ENCODE measurements around the gene PIMREG. TPM values are rescaled to one million over a fixed set of nuclear protein-coding genes. Genes with fewer than 3 reads are reported as not detected.

PIMREG gene
- polyA plus RNA-seq, 1 experiment, result 54.5 TPM

- peaks cover 4% of the 10 kb centered on the region for H3K27me3 ChIP-seq (ENCODE audit: control insufficient read depth, insufficient read depth, low read length)
- ChIA-PET CTCF (no interaction called here), POLR2A (no interaction called here)
Measured at GRCh38 chr17:6437466-6437865, 6.8 kb upstream of the PIMREG start.

GRCh38 chr17:6437956-6438355, 6.3 kb upstream of the PIMREG start:
- TF ChIP-seq, protein P1, sequence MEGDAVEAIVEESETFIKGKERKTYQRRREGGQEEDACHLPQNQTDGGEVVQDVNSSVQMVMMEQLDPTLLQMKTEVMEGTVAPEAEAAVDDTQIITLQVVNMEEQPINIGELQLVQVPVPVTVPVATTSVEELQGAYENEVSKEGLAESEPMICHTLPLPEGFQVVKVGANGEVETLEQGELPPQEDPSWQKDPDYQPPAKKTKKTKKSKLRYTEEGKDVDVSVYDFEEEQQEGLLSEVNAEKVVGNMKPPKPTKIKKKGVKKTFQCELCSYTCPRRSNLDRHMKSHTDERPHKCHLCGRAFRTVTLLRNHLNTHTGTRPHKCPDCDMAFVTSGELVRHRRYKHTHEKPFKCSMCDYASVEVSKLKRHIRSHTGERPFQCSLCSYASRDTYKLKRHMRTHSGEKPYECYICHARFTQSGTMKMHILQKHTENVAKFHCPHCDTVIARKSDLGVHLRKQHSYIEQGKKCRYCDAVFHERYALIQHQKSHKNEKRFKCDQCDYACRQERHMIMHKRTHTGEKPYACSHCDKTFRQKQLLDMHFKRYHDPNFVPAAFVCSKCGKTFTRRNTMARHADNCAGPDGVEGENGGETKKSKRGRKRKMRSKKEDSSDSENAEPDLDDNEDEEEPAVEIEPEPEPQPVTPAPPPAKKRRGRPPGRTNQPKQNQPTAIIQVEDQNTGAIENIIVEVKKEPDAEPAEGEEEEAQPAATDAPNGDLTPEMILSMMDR (IDR thresholded peaks at IDR 0.05; ENCODE audit: insufficient read depth, low read depth, low read length), result no peak
- ChIA-PET CTCF (interaction anchor here (2.4 kb wide), 1 partner anchor 15 kb away, joined by 5 read pairs; no protein-coding TSS in a partner anchor), POLR2A (no interaction called here)
- peaks cover 4% of the 10 kb centered on the region for H3K27me3 ChIP-seq (ENCODE audit: control insufficient read depth, insufficient read depth, low read length)
- no peaks in the 10 kb centered on the region for H3K36me3 ChIP-seq (ENCODE audit: control insufficient read depth, insufficient read depth, low read length)
- H3K4me3 ChIP-seq (ENCODE audit: low read depth, low read length), result no peak overlapping the region
- DNase-seq (ENCODE audit: low read depth), result no peak

More at GRCh38 chr17:6437466-6437865, 6.8 kb upstream of the PIMREG start:
- DNase-seq (ENCODE audit: low read depth), result no peak
- TF ChIP-seq, protein P1 (IDR thresholded peaks at IDR 0.05; ENCODE audit: insufficient read depth, low read depth, low read length), result no peak
- no peak overlapping the region for H3K4me3 ChIP-seq (ENCODE audit: low read depth, low read length)
- H3K36me3 ChIP-seq (ENCODE audit: control insufficient read depth, insufficient read depth, low read length), result no peaks in the 10 kb centered on the region

DNA sequence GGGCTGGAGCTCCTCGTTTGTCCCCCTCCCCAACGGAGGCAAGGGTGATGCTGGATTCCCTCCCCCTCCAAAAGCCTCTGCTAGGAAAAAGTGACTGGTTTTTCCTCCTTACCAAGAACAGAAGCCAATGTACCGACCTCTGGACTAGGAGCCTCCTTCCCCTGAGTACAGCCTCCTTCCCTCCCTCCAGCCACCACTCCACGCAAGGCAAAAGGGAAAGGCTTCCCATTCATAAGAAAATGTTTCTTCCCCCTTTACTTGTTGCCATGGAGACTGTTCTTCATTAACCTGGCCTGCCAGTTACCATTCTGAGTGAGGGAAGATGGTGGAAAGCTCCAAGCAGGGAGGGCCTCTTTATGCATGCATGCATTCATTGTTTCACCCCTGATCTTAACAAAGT, 4.3 kb upstream of the PIMREG start:
- no peak for DNase-seq (ENCODE audit: low read depth)
- TF ChIP-seq, protein P1 (IDR thresholded peaks at IDR 0.05; ENCODE audit: insufficient read depth, low read depth, low read length), result no peak
- Histone ChIP-seq H3K36me3 (ENCODE audit: control insufficient read depth, insufficient read depth, low read length) (no peaks in the 10 kb centered on the region), H3K4me3 (ENCODE audit: low read depth, low read length) (no peak overlapping the region), H3K27me3 (ENCODE audit: control insufficient read depth, insufficient read depth, low read length) (peaks cover 4% of the 10 kb centered on the region)
- ChIA-PET CTCF (interaction anchor here (0.6 to 2.4 kb wide), 4 partner anchors 8 to 851 kb away, joined by 3 to 5 read pairs (median 4); no protein-coding TSS in a partner anchor), POLR2A (no interaction called here)

DNA sequence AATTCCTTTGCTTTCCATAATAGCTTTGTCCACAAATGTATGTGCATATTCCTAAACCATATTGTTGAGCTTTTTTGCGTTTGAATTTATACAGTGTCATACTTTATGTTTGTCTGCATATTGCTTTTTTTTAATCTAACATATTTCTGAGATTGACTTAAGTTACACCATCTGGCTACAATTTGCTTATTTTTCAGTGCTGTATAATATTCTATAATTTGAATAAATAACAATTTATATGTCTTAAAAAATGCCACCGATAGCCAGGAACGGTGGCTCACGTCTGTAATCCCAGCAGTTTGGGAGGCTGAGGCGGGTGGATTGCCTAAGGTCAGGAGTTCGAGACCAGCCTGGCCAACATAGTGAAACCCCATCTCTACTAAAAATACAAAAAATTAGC, 1.5 kb upstream of the PIMREG start:
- POLR2A ChIA-PET, result no interaction called here

GRCh38 chr17:6444571-6445335, 498 bp downstream of the PIMREG start:
- no peaks in the 10 kb centered on the region; the same call in 1 of the 2 replicates for H3K36me3 ChIP-seq (ENCODE audit: control insufficient read depth, insufficient read depth, low read length)
- CTCF ChIA-PET, result interaction anchor here (0.6 to 2.1 kb wide), 3 partner anchors 8 to 16 kb away, joined by 3 to 9 read pairs (median 5); partner anchors contain the start of gene AIPL1
- H3K27me3 ChIP-seq (ENCODE audit: control insufficient read depth, insufficient read depth, low read length), result no peaks in the 10 kb centered on the region
- DNase-seq (ENCODE audit: low read depth), result no peak
- POLR2A ChIA-PET, result interaction anchor here (0.5 kb wide), 1 partner anchor 502 kb away, joined by 38 read pairs; no protein-coding TSS in a partner anchor
- TF ChIP-seq, protein P1 (IDR thresholded peaks at IDR 0.05; ENCODE audit: insufficient read depth, low read depth, low read length), result no peak
- H3K4me3 ChIP-seq (ENCODE audit: low read depth, low read length), result peak overlapping the region; percentile 75

More for the DNA sequence above, 1.5 kb upstream of the PIMREG start:
- H3K27me3 ChIP-seq (ENCODE audit: control insufficient read depth, insufficient read depth, low read length), result no peaks in the 10 kb centered on the region
- CTCF ChIA-PET, result interaction anchor here (1.2 kb wide), 1 partner anchor 855 kb away, joined by 4 read pairs; no protein-coding TSS in a partner anchor
- no peak for DNase-seq (ENCODE audit: low read depth)
- TF ChIP-seq, protein P1 (IDR thresholded peaks at IDR 0.05; ENCODE audit: insufficient read depth, low read depth, low read length), result no peak
- no peaks in the 10 kb centered on the region for H3K36me3 ChIP-seq (ENCODE audit: control insufficient read depth, insufficient read depth, low read length)
- H3K4me3 ChIP-seq (ENCODE audit: low read depth, low read length), result no peak overlapping the region
